HUES64 (cell line): ENCODE data around the gene SYF2.
A peak's percentile ranks its signal among the peaks of the same experiment; 100 is the strongest.
"Not testable (repeated sequence)": the region's sequence is repeated elsewhere in the genome, so short reads cannot be mapped to it uniquely, and the experiment has no call there.

ENCODE experiments used
- H3K27ac ChIP-seq: 2 replicates; pipeline ENCODE4 v1.7.0; 2013; ENCODE audit warnings: low read depth, low read length, inconsistent platforms
- H3K27me3 ChIP-seq: 2 replicates; pipeline ENCODE4 v1.6.1; 2013; ENCODE audit warnings: mild to moderate bottlenecking, low read length; ENCODE audit not compliant: insufficient read depth
- H3K36me3 ChIP-seq: 2 replicates; pipeline ENCODE4 v1.6.1; 2013; ENCODE audit warnings: mild to moderate bottlenecking, low read length; ENCODE audit not compliant: insufficient read depth
- H3K4me1 ChIP-seq: 2 replicates; pipeline ENCODE4 v1.6.1; 2013; ENCODE audit warnings: mild to moderate bottlenecking, low read length, moderate library complexity; ENCODE audit not compliant: insufficient read depth
- H3K4me3 ChIP-seq: 2 replicates; pipeline ENCODE4 v1.5.1; 2013; ENCODE audit warnings: mild to moderate bottlenecking, low read length, moderate library complexity
- H3K9ac ChIP-seq: 2 replicates; pipeline ENCODE4 v1.6.1; 2013; ENCODE audit warnings: mild to moderate bottlenecking, low read depth, low read length
- H3K9me3 ChIP-seq: 2 replicates; pipeline ENCODE4 v1.6.1; 2013; ENCODE audit warnings: low read depth, low read length; ENCODE audit not compliant: insufficient read depth
- WGBS: fragments of 150-250, 120-280 bp; methylation state at CpG from one replicate; pipeline ENCODE4 v1.1.7; 2013; ENCODE audit warnings: missing lambda C conversion rate; 5-methylcytosine and 5-hydroxymethylcytosine counted together

The SYF2 gene

GRCh38 chr1:25260336-25260735 lies 28.0 kb upstream of the SYF2 start:
- not testable (repeated sequence) for H3K4me3 ChIP-seq, H3K9ac ChIP-seq, H3K36me3 ChIP-seq, H3K27ac ChIP-seq, H3K27me3 ChIP-seq, H3K9me3 ChIP-seq, H3K4me1 ChIP-seq
- WGBS, result 95% methylated on average over 2 of the region's 3 CpGs

DNA sequence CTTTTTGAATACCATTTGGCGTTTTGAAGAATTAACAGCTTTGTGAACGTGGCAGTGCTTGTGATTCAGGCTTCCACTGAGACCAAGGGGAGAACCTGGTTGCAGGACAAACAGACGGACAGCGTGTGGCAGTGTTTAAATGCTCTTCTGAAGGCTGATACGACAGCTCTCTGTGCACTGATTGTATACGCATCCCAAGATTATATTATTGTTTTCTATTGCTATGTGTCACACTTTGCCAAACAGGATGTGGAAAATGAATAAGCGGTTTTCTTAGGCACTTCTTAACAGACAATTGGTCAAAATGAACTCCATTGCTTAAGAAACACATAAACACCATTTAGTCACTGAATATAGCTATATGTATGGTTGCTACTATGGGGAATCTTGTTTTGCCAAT lies 27.5 kb upstream of the SYF2 start:
- H3K36me3 ChIP-seq, result not testable (repeated sequence)
- WGBS, result 92% methylated on average over 2 of the region's 7 CpGs

GRCh38 chr1:25257196-25257595 lies 24.9 kb upstream of the SYF2 start:
- no peaks in the 10 kb centered on the region for H3K27me3 ChIP-seq
- no peaks in the 10 kb centered on the region for H3K36me3 ChIP-seq
- H3K4me1 ChIP-seq, result peaks cover 13% of the 10 kb centered on the region
- no peak overlapping the region for H3K27ac ChIP-seq
- H3K4me3 ChIP-seq, result no peak overlapping the region
- H3K9ac ChIP-seq, result no peak overlapping the region
- WGBS, result no CpG with 5 or more reads among the region's 1 CpG
- H3K9me3 ChIP-seq, result no peaks in the 10 kb centered on the region

More for the DNA sequence above, 27.5 kb upstream of the SYF2 start:
- H3K9me3 ChIP-seq, H3K4me1 ChIP-seq, H3K27ac ChIP-seq, H3K27me3 ChIP-seq, H3K4me3 ChIP-seq, H3K9ac ChIP-seq: not testable (repeated sequence)

- no peaks in the 10 kb centered on the region for H3K27me3 ChIP-seq
- no peaks in the 10 kb centered on the region for H3K36me3 ChIP-seq
- H3K4me1 ChIP-seq, result peaks cover 13% of the 10 kb centered on the region
- no peak overlapping the region for H3K4me3 ChIP-seq
- H3K27ac ChIP-seq, result no peak overlapping the region
- no peak overlapping the region for H3K9ac ChIP-seq
- 90% methylated on average over 5 of the region's 5 CpGs for WGBS
- H3K9me3 ChIP-seq, result no peaks in the 10 kb centered on the region
Observed at GRCh38 chr1:25256578-25256965, 24.3 kb upstream of the SYF2 start.

- 65% methylated on average over 18 of the region's 18 CpGs for WGBS
- Histone ChIP-seq H3K27ac (no peak overlapping the region), H3K9ac (no peak overlapping the region), H3K4me3 (no peak overlapping the region), H3K27me3 (no peaks in the 10 kb centered on the region), H3K9me3 (no peaks in the 10 kb centered on the region), H3K4me1 (peaks cover 13% of the 10 kb centered on the region), H3K36me3 (no peaks in the 10 kb centered on the region)
Observed at GRCh38 chr1:25255706-25256577, 23.6 kb upstream of the SYF2 start.

- H3K9me3 ChIP-seq, result no peaks in the 10 kb centered on the region
- H3K9ac ChIP-seq, result 0 out of 2 replicates have a peak overlapping the region, but pooled peaks have one; percentile 17
- H3K4me3 ChIP-seq, result no peak overlapping the region
- H3K4me1 ChIP-seq, result peaks cover 13% of the 10 kb centered on the region
- H3K27me3 ChIP-seq, result no peaks in the 10 kb centered on the region
- 39% methylated on average over 2 of the region's 2 CpGs for WGBS
- H3K36me3 ChIP-seq, result no peaks in the 10 kb centered on the region
- H3K27ac ChIP-seq, result peak overlapping the region; percentile 81
Observed at GRCh38 chr1:25253911-25254310, 21.6 kb upstream of the SYF2 start.

DNA sequence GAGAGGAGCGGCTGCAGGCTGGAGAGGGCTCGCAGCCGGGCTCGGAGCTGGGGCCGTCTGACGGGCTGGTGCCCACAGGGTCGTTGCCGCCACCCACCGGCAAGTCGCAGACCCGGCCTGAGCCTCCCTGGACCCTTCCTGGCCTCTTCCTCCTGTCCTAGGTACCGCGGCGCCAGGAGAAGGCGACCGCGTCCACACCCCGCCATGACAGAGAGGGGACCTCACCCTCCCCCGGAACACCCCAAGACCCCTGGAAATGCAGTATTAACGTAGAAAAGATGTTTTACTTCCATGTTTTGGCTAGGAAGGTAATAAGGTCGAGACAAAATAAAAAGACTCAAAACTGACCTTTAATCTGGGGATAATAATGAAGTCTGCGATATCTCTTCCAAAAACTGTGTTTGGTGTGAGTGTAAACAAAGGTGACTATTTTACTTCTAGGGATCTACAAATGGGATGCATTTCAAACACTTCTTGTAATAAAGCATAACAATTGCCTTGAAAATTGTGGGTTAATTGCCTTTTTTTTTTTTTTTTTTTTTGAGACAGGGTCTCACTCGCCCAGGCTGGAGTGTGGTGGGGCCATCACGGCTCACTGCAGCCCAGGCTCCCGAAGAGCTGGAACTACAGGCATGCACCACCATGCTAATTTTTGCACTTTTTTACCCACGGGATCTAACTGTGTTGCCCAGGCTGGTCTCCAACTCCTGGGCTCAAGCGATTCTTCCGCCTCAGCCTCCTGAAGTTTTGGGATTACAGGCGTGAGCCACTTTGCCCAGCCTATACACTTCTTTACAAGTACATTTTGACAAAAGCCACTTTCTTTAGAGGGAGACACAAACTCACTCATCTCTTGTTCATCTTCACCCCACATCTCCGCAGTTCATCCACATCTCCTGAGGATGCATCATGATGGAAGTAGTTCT lies 15.8 kb upstream of the SYF2 start:
- Histone ChIP-seq H3K4me1 (peaks cover 5% of the 10 kb centered on the region), H3K4me3 (peak overlapping the region; percentile 99), H3K9ac (peak overlapping the region; percentile 34), H3K27ac (peak overlapping the region; percentile 80), H3K9me3 (no peaks in the 10 kb centered on the region), H3K27me3 (no peaks in the 10 kb centered on the region), H3K36me3 (peaks cover 26% of the 10 kb centered on the region)
- 25% methylated on average over 29 of the region's 30 CpGs for WGBS

DNA sequence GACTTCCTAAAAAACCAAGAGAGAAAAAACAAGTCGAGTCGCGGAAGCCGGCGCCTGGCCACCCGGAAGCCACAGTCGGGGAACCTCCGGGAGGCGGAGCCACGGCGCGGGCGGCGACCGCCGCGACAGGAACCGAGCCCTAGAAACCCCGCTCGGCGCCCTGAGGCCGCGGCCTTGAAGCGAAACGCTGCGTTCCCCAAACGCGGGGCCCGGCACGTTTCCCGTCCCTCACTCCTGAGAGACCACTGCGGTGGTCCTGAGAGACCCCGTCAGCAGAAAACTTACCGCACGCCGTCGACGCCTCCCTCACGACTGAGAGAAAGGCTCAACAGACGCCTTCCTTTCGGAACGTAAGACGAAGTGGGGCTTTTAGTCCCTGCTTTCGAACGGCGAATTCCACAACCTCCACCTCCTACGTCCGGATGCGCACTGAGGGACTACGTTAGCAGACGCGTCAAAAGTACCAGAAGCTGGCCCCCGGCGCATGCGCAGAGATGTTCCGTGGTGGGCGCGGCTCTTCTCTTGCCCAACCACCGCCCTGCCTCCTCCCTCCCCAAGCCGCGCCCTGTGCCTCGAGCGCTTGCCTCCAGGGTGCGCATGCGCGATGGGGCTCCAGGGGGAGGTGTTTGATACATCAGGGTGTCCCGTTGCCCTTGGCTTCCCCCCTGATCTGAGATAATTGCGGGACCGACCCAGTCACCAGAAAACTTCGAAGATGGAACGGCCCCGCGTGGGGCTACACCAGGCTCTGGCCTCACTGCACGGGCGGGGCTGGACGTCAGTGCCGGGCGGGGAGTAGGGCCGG lies 14.9 kb upstream of the SYF2 start, which contains the start of gene RSRP1:
Gene RSRP1, minus strand, starts transcription at position 431 of the 805 bp plus-strand sequence. CDS start 491 bp downstream, outside the sequence.
- H3K36me3 ChIP-seq, result peaks cover 35% of the 10 kb centered on the region
- peak within 1 kb of the TSS; percentile 93 for H3K9ac ChIP-seq
- under 1% methylated on average over 79 of the region's 79 CpGs for WGBS
- H3K27ac ChIP-seq, result peak within 1 kb of the TSS; percentile 97
- peaks cover 5% of the 10 kb centered on the region for H3K4me1 ChIP-seq
- no peaks in the 10 kb centered on the region for H3K9me3 ChIP-seq
- no peaks in the 10 kb centered on the region for H3K27me3 ChIP-seq
- H3K4me3 ChIP-seq, result peak within 1 kb of the TSS; percentile 99

DNA sequence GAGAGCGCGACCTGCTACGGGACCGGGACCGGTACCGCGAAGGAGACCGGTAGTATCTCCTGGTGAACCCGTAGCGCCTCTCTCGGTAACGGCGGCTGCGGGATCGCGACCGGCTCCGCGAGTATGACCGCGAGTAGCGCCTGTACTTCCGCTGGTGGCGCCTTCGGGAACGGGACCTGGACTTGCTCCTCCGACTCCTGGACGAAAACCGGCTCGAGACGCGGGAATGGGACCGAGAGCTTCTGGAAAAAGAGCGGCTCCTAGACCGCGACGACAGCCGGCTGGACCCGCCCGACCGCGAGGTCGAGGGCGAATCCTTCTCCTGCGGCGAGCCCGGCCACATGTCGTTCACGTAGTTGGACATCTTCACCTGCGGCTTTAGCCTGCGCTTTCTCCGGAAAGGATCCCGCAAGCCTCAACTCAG lies 14.3 kb upstream of the SYF2 start:
- Histone ChIP-seq H3K27me3 (no peaks in the 10 kb centered on the region), H3K4me1 (peaks cover 5% of the 10 kb centered on the region), H3K9me3 (no peaks in the 10 kb centered on the region), H3K4me3 (peak overlapping the region; percentile 99), H3K27ac (peak overlapping the region; percentile 97), H3K9ac (peak overlapping the region; percentile 93), H3K36me3 (peaks cover 40% of the 10 kb centered on the region)
- under 1% methylated on average over 53 of the region's 53 CpGs for WGBS

- Histone ChIP-seq H3K36me3 (peaks cover 40% of the 10 kb centered on the region), H3K9ac (peak overlapping the region; percentile 93), H3K4me3 (peak overlapping the region; percentile 99), H3K27me3 (no peaks in the 10 kb centered on the region), H3K9me3 (no peaks in the 10 kb centered on the region), H3K4me1 (peaks cover 5% of the 10 kb centered on the region), H3K27ac (peak overlapping the region; percentile 97; the same call in 1 of the 2 replicates)
- 26% methylated on average over 28 of the region's 30 CpGs for WGBS
Observed at GRCh38 chr1:25245809-25246599, 13.7 kb upstream of the SYF2 start.
